NCI-H2227 (cell line): Measurements from ENCODE around the gene DGAT2L6.
"Not testable (repeated sequence)": the region's sequence is repeated elsewhere in the genome, so short reads cannot be mapped to it uniquely, and the experiment has no call there.

ENCODE experiments used
- DNase-seq: peaks from one replicate; lab custom pipeline; 2025; ENCODE audit not compliant: unreplicated experiment; lab: John Stamatoyannopoulos, UW

Gene DGAT2L6

GRCh38 chrX:70196961-70197720 lies 19.9 kb downstream of the DGAT2L6 start:
- DNase-seq, result peak; percentile 66

DNA sequence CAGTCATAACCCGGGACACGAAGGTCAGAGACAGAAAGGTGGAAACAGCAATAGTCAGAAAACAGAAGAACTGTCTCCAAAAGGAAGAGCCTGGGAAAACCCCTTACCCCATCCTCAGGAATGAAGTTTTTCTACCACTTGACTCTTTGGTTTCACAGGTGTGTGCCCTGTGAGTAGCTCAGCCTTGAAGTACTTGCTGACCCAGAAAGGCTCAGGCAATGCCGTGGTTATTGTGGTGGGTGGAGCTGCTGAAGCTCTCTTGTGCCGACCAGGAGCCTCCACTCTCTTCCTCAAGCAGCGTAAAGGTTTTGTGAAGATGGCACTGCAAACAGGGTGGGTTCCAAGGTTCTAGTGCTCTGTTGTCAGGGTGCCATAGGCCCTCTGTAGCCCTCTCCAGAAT lies 24.4 kb downstream of the DGAT2L6 start:
- no peak for DNase-seq

DNA sequence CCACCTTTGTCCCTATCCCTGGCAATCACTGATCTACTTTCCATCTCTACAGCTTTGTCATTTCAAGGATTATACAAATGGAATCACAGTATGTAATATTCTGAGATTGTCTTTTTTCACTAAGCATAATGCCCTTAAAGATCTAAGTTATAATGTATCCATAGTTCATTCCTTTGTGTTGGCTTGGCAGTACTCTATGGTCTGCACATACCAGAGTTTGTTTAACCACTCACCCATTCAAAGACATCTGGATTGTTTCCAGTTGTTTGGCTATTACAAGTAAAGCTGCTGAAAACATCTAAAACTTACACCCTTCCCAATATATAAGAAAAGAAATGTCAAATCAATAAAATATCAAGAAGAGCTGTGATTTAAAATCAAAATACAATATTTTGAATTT lies 31.2 kb downstream of the DGAT2L6 start:
- no peak for DNase-seq

DNA sequence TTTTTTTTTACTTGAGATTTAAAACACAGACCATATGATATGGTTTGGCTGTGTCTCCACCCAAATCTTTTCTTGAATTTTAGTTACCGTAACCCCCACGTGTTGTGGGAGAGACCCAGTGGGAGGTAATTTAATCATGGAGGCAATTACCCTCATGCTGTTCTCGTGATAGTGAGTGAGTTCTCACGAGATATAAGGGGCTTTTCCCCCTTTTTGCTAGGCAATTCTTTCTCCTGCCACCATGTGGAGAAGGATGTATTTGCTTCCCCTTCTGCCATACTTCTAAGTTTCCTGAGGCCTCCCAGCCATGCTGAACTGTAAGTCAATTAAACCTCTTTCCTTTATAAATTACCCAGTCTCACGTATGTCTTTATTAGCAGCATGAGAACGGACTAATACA lies 32.3 kb downstream of the DGAT2L6 start:
- DNase-seq, result not testable (repeated sequence)

GRCh38 chrX:70219938-70220764 lies 42.9 kb downstream of the DGAT2L6 start:
- no peak for DNase-seq

- no peak for DNase-seq
Measured at GRCh38 chrX:70226048-70226447, 48.8 kb downstream of the DGAT2L6 start.

GRCh38 chrX:70226687-70227086 lies 49.4 kb downstream of the DGAT2L6 start:
- no peak for DNase-seq

DNA sequence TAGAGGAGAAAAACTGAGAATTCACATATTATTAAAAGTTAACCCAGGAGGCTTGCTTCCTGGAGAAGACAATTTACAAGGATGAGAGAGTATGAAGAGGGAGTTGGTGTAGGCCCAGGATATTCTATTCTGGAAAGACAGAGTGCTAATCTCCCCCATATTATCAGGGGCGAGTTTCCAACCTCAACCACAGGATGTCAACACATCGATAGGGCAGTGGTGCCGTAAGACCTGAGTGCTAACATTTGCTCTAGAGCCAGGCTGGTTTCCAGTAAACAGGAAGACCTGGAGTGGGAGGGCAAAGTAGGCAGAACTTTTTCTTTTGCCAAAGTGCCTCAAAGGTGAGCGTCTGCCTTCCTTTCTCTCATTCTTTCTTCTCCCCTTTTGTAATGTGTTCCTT lies 54.4 kb downstream of the DGAT2L6 start:
- DNase-seq, result no peak

- DNase-seq, result no peak
Measured at GRCh38 chrX:70234355-70234754, 57.1 kb downstream of the DGAT2L6 start, which contains the start of gene AWAT1. AWAT1 (plus strand) TSS chrX:70234655; CDS start chrX:70234696, 41 bp downstream.

DNA sequence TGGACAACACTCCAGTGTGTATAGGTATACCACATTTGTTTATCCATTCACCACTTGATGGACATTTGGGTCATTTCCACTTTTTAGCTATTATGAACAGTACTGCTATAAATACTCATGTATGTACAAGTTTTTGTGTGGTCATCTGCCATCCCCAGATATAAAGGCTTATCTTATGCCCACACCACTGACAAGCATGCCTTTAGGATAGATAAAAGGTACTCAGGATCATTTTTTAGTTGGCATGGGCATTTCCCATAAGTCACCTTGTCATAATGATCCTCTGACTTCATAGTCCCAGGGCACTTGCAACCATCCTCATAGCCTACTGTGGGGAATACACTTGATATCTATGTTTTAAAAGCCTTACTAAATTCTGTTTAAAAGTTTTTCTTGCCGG lies 63.5 kb downstream of the DGAT2L6 start:
- no peak for DNase-seq

- DNase-seq, result no peak
Measured at GRCh38 chrX:70241501-70241900, 64.2 kb downstream of the DGAT2L6 start.

DNA sequence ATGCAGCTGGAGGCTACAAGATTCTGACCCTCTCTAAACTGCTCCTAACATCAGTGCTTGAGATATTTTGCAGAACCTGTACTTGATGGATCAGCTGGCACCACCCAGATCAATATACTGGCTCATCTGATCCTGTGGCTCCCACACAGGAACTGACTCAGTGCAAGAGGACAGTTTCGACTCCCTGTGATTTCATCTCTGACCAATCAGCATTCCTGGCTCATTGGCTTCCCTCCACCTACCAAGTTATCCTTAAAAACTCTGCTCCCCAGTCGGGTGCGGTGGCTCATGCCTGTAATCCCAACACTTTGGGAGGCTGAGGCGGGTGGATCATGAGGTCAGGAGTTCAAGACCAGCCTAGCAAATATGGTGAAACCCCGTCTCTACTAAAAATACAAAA lies 66.3 kb downstream of the DGAT2L6 start:
- not testable (repeated sequence) for DNase-seq

DNA sequence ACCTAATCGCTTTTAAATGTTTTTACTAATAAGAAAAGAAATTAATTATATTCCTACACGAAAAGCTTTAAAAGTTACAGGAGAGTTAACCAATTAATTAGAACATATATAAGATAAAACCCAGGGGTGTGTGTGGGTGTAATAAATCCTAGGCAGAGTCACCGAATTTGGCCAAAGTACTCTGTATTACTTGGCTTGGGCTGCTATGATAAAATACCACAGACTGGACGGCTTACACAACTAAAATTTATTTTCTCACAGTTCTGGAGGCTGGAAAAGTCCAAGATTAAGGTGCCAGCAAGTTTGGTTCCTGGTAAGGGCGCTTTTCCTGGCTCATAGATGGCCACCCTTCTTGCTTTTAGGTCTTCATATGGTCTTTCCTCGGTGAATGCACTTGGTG lies 67.6 kb downstream of the DGAT2L6 start:
- DNase-seq, result no peak

- no peak for DNase-seq
Measured at GRCh38 chrX:70247252-70247651, 70.0 kb downstream of the DGAT2L6 start.

DNA sequence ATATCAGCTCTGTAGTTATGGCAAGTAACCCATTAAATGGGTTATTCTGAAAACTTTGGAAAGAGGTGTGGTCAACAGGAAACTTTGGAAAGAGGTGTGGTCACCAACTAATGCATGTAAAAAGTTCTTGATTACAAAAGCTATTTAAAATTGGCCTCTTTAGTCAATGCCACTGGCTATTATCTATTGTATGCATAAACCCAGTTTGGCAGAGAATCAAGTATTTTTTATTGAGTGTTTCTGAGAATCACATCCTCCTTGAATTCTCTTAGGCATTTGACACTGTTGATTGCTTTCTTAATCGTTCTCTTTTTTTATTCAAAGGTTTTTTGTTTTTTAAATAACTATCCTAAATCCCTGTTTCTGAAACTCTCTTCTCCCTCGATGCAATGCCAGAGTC lies 75.2 kb downstream of the DGAT2L6 start:
- no peak for DNase-seq

GRCh38 chrX:70253377-70254062 lies 76.2 kb downstream of the DGAT2L6 start:
- DNase-seq, result peak; percentile 77

DNA sequence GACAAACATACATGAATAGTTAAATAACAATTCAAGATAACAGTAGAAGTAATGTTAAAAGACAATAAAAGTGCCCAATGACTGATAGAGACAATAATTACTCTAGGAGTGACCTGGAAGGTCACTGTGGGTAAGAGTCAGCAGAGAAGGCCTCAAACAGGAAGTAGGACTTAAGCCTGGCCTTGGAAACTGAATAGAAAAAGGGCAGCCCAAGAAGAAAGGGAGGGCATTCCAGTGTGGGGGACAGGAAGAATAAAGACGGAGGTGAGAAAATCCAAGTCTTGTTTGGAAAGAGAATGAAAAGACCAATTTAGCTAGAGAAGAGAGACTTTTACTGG lies 76.7 kb downstream of the DGAT2L6 start:
- no peak for DNase-seq

- DNase-seq, result no peak
Measured at GRCh38 chrX:70254909-70255308, 77.6 kb downstream of the DGAT2L6 start.
